Motor neuron (in vitro differentiated cells): ENCODE measurements around the gene MAP1LC3B. TPM values are rescaled to one million over a fixed set of nuclear protein-coding genes. Genes with fewer than 3 reads are reported as not detected.

Experiments used
- ATAC-seq, 8 experiments: fragments of 200-7000 bp; cut with Tn5 transposase; replicated peaks in 6 of 8; 2 replicates each; pipeline ENCODE4 v1.8.0; 2021; ENCODE audit warnings: mild to moderate bottlenecking in 8 of 8, moderate library complexity in 8 of 8
- H3K27ac ChIP-seq, 2 donors: fragments of 250-450 bp; sonication (Bioruptor Pico); 2 replicates each; pipeline ENCODE4 v1.9.0; 2021; ENCODE audit warnings: antibody characterized with exemption in 2 of 2, mild to moderate bottlenecking in 2 of 2, moderate library complexity in 1 of 2
- H3K4me1 ChIP-seq, 2 donors: fragments of 250-450 bp; sonication (Bioruptor Pico); replicated peaks in 1 of 2; 2 replicates each; pipeline ENCODE4 v1.6.1; 2021; ENCODE audit warnings: antibody characterized with exemption in 2 of 2, mild to moderate bottlenecking in 2 of 2, moderate library complexity in 1 of 2
- H3K4me3 ChIP-seq, 5 donors: fragments of 250-450 bp; sonication (Bioruptor Pico); 2 replicates each; pipeline ENCODE4 v1.9.0; 2021; ENCODE audit warnings: antibody characterized with exemption in 5 of 5, mild to moderate bottlenecking in 5 of 5, moderate library complexity in 4 of 5
- WGBS, 10 experiments: fragments of 450-650 bp; shearing (Covaris generic); methylation state at CpG; one replicate each; pipeline ENCODE4 v1.0.0; 2022; 5-methylcytosine and 5-hydroxymethylcytosine counted together
- in situ Hi-C, 9 experiments: fragments of 400-800 bp; cut with MboI; loops; one replicate each; pipeline ENCODE4 v1.15.0; 2021; ENCODE audit warnings: low sequenced_read_pairs in 9 of 9, low pct_unique_long_range_greater_than_20kb in 2 of 9; ENCODE audit not compliant: unreplicated experiment in 9 of 9
- total RNA-seq, 8 experiments: library from RNA; unstranded; fragments of 300-600 nt; gene quantifications; 2 replicates each; pipeline versions ENCODE4 v1.2.3 to v1.2.4, GENCODE V29; 2022

MAP1LC3B gene
- total RNA-seq, 8 experiments from 2014 or later, result 44.0 to 104 (median 67.8) TPM

DNA sequence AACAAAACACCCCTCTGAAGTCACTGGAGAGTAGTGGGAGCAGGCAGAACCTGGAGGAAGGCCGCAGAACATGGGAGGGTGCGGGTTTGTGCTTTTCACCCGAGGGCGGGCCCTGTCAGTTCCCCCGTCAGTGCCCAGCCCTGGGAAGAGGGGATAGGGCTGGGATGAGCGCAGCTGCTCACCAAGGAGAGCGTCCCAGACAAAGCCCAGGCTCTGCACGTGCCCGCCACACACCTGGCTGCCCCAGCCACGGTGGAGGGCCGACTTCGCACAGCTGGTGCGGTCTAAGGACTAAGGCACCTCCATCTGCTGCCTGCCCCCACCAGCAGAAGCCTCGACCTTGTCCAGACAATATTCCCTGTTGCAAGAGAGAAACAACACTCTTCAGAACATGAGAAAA, 61.2 kb downstream of the MAP1LC3B start:
- Histone ChIP-seq H3K4me3 (no peak overlapping the region), H3K4me1 (no peaks in the 10 kb centered on the region), H3K27ac (no peak overlapping the region)
- 91 to 100% (median 100%) methylated on average over 1 to 7 of the region's 14 CpGs; no CpG with 5 or more reads in 6 of the 10 experiments for WGBS, 10 experiments
- no peak for ATAC-seq
- in situ Hi-C loops, result no loop called here

Other genes starting within 250 kb of the MAP1LC3B start
- gene C16orf95, start 74.9 kb upstream of the MAP1LC3B start, total RNA-seq, result 1 to 10 TPM; 2.9 to 5.4 (median 4.2) TPM
- 10 to 100 TPM; 12.2 to 23.2 (median 18.0) TPM for gene FBXO31, start 8.6 kb upstream of the MAP1LC3B start, total RNA-seq
- gene ZCCHC14, start 100.7 kb downstream of the MAP1LC3B start, total RNA-seq, result 10 to 100 TPM; 11.2 to 30.3 (median 17.0) TPM
- gene JPH3, start 210.2 kb downstream of the MAP1LC3B start, total RNA-seq, result 10 to 100 TPM in 5 of 8 experiments, under 1 TPM in 3; 0.51 to 23.5 (median 12.8) TPM